Keratinocyte (primary cell): ENCODE data around the gene MYO1D. TPM values are rescaled to one million over a fixed set of nuclear protein-coding genes. Genes with fewer than 3 reads are reported as not detected.

ENCODE experiments used
- DNase-seq: peaks from one replicate; pipeline ENCODE4 v3.0.0-alpha.2; 2011; ENCODE audit warnings: low read depth, missing footprints, low spot score
- FAIRE-seq: peaks from 2 replicates; lab custom pipeline; 2011; peaks lifted over from hg19 to GRCh38; lab: Jason Lieb, UNC
- H2AFZ ChIP-seq: 2 replicates; pipeline ENCODE4 v1.6.0; 2012; ENCODE audit warnings: low read length, control low read depth, inconsistent platforms; ENCODE audit not compliant: control insufficient read depth
- H3K27ac ChIP-seq: 2 replicates; pipeline ENCODE4 v1.5.1; 2011; ENCODE audit warnings: low read length; ENCODE audit not compliant: control insufficient read depth, insufficient read depth
- H3K27me3 ChIP-seq: 3 replicates; pipeline ENCODE4 v1.6.0; 2011; ENCODE audit warnings: low read length; ENCODE audit not compliant: control insufficient read depth, insufficient read depth; ENCODE audit errors: extremely low read depth
- H3K36me3 ChIP-seq, 2 experiments: 2 replicates in 1 of 2; 3 replicates in 1 of 2; pipeline ENCODE4 v1.5.1; 2011; ENCODE audit warnings: low read length in 2 of 2, mild to moderate bottlenecking in 1 of 2; ENCODE audit not compliant: control insufficient read depth in 2 of 2, insufficient read depth in 2 of 2; ENCODE audit errors: extremely low read depth in 1 of 2
- H3K4me1 ChIP-seq: 3 replicates; pipeline ENCODE4 v1.5.1; 2011; ENCODE audit warnings: low read length; ENCODE audit not compliant: control insufficient read depth, insufficient read depth; ENCODE audit errors: extremely low read depth
- H3K4me2 ChIP-seq: 3 replicates; pipeline ENCODE4 v1.6.0; 2011; ENCODE audit warnings: low read depth, low read length; ENCODE audit not compliant: control insufficient read depth, insufficient read depth; ENCODE audit errors: extremely low read depth
- H3K4me3 ChIP-seq, 3 experiments: fragments of 200-600 bp in 1 of 3; sonication (generic) in 1 of 3; 2 replicates in 2 of 3; 3 replicates in 1 of 3; pipeline ENCODE4 v1.5.1; 2011 to 2016; ENCODE audit warnings: low read length in 3 of 3, mild to moderate bottlenecking in 3 of 3, control low read depth in 2 of 3, inconsistent platforms in 1 of 3, low read depth in 1 of 3, mixed read lengths in 1 of 3, mixed run types in 1 of 3, moderate library complexity in 1 of 3; ENCODE audit not compliant: control insufficient read depth in 2 of 3, insufficient read depth in 2 of 3; ENCODE audit errors: extremely low read depth in 1 of 3
- H3K79me2 ChIP-seq: 2 replicates; pipeline ENCODE4 v1.6.0; 2012; ENCODE audit warnings: low read length; ENCODE audit not compliant: control insufficient read depth, insufficient read depth
- H3K9ac ChIP-seq: 3 replicates; pipeline ENCODE4 v1.6.0; 2011; ENCODE audit warnings: low read length; ENCODE audit not compliant: control insufficient read depth, insufficient read depth; ENCODE audit errors: extremely low read depth
- H3K9me1 ChIP-seq: 3 replicates; pipeline ENCODE4 v1.6.0; 2011; ENCODE audit warnings: low read length; ENCODE audit not compliant: control insufficient read depth, insufficient read depth; ENCODE audit errors: extremely low read depth
- H3K9me3 ChIP-seq: 2 replicates; pipeline ENCODE4 v1.5.1; 2012; ENCODE audit warnings: low read depth, low read length; ENCODE audit not compliant: control insufficient read depth
- H4K20me1 ChIP-seq: 3 replicates; pipeline ENCODE4 v1.6.0; 2011; ENCODE audit warnings: low read length; ENCODE audit not compliant: control insufficient read depth, insufficient read depth; ENCODE audit errors: extremely low read depth
- CTCF ChIP-seq, 3 experiments: IDR thresholded peaks in 1 of 3; conservative IDR thresholded peaks in 1 of 3; optimal IDR thresholded peaks in 1 of 3; 2 replicates in 2 of 3; 3 replicates in 1 of 3; pipeline versions ENCODE3 to v1.5.1; 2011; ENCODE audit warnings: low read length in 3 of 3, mild to moderate bottlenecking in 3 of 3, moderate library complexity in 2 of 3, control low read depth in 1 of 3, inconsistent platforms in 1 of 3; ENCODE audit not compliant: insufficient read depth in 2 of 3; ENCODE audit errors: extremely low read depth in 1 of 3
- EZH2 ChIP-seq: IDR thresholded peaks from one replicate; pipeline ENCODE4 v1.6.1; 2012; ENCODE audit warnings: inconsistent platforms, mild to moderate bottlenecking, low read length, moderate library complexity
- dilution Hi-C: fragments of 300-500 bp; cut with MboI; formaldehyde crosslinking; loops from one replicate; pipeline ENCODE4 v1.7.0; 2020; ENCODE audit warnings: low sequenced_read_pairs; ENCODE audit not compliant: extremely low pct_ligation_motif_present
- polyA plus RNA-seq, 5 experiments: library from polyadenylated mRNA; depleted of rRNA in 3 of 5; stranded (reverse) in 3 of 5; stranded (forward) in 1 of 5; unstranded in 1 of 5; fragments of >200 nt; gene quantifications; 1 replicate in 1 of 5; 2 replicates in 3 of 5; 3 replicates in 1 of 5; pipeline versions ENCODE4 v1.2.1 to v1.2.3, GENCODE V29; 2011 to 2012; ENCODE audit warnings: missing spikeins in 2 of 5, low read depth in 1 of 5, low replicate concordance in 1 of 5

Gene MYO1D
- polyA plus RNA-seq, 1 donor (not counting 4 experiments of a cell fraction or from before 2014, with no cell fraction given) = 33.7 TPM

DNA sequence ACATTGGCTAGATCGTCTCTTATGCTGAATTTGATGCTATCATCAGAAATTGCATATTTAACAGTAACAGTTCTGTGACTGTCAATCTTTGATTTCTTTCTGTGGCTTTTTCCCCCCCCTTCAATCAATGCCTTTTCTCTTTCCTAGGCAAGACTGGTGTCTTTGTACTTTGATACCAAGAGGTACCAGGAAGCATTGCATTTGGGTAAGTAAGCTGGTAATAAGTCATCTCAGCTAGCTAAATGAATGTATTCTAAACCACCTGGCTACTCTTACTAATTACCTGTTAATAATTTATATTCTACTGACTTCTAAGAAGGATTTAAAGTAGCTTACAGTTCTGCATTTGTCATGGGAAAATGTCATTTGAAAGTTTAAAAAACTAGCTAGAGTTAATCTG lies 412.6 kb downstream of the MYO1D start:
- Histone ChIP-seq H3K36me3 (peaks cover 28 to 30% of the 10 kb centered on the region in 2 experiments), H3K4me2 (no peak overlapping the region), H3K4me3 (no peak overlapping the region), H2AFZ (no peak overlapping the region), H3K9ac (no peak overlapping the region), H3K79me2 (peaks cover 31% of the 10 kb centered on the region), H3K9me1 (no peaks in the 10 kb centered on the region), H3K27me3 (no peaks in the 10 kb centered on the region), H4K20me1 (no peaks in the 10 kb centered on the region), H3K4me1 (no peaks in the 10 kb centered on the region), H3K9me3 (no peaks in the 10 kb centered on the region), H3K27ac (no peak overlapping the region)
- TF ChIP-seq EZH2 (no peak), CTCF (optimal IDR thresholded peaks at IDR 0.05 in 1 of 3, IDR thresholded peaks at IDR 0.05 in 1 of 3, conservative IDR thresholded peaks at IDR 0.05 in 1 of 3; ENCODE audit: extremely low read depth in 1 of 3, insufficient read depth in 2 of 3, low read length in 3 of 3) (no peak)
- dilution Hi-C loops = no loop called here
- DNase-seq = no peak
- no peak for FAIRE-seq

- dilution Hi-C loops = no loop called here
- Histone ChIP-seq H3K79me2 (peaks cover 37% of the 10 kb centered on the region), H3K4me1 (no peaks in the 10 kb centered on the region), H3K4me3 (no peak overlapping the region), H2AFZ (no peak overlapping the region), H3K9ac (no peak overlapping the region), H3K27me3 (no peaks in the 10 kb centered on the region), H3K27ac (no peak overlapping the region), H3K4me2 (no peak overlapping the region), H3K36me3 (peaks cover 25 to 31% of the 10 kb centered on the region in 2 experiments), H3K9me3 (no peaks in the 10 kb centered on the region), H4K20me1 (no peaks in the 10 kb centered on the region), H3K9me1 (no peaks in the 10 kb centered on the region)
- TF ChIP-seq EZH2 (no peak), CTCF (optimal IDR thresholded peaks at IDR 0.05 in 1 of 3, IDR thresholded peaks at IDR 0.05 in 1 of 3, conservative IDR thresholded peaks at IDR 0.05 in 1 of 3; ENCODE audit: extremely low read depth in 1 of 3, insufficient read depth in 2 of 3, low read length in 3 of 3) (no peak)
- DNase-seq = no peak
- FAIRE-seq = no peak
Measured at GRCh38 chr17:32463304-32463703, 413.6 kb downstream of the MYO1D start.
